Suppressor macrophage (primary cell): ENCODE results near the gene GPRIN2.
"Not testable (repeated sequence)": the region's sequence is repeated elsewhere in the genome, so short reads cannot be mapped to it uniquely, and the experiment has no call there.

Experiments
- DNase-seq, 4 experiments: peaks; one replicate each; pipeline ENCODE4 v3.0.0-alpha.2; 2020 to 2022

The GPRIN2 gene

GRCh38 chr10:46567151-46567550, 10.7 kb upstream of the GPRIN2 start:
- not testable (repeated sequence) for DNase-seq

- DNase-seq, result peak; percentile 78 to 87 (median 84)
Observed at GRCh38 chr10:46565591-46566332, 9.3 kb upstream of the GPRIN2 start.

GRCh38 chr10:46560952-46561351, 4.5 kb upstream of the GPRIN2 start:
- DNase-seq, result no peak

GRCh38 chr10:46560381-46560780, 3.9 kb upstream of the GPRIN2 start:
- no peak for DNase-seq

- DNase-seq, result no peak
Observed at GRCh38 chr10:46559231-46559671, 2.8 kb upstream of the GPRIN2 start.

- DNase-seq, result peak in 1 of 4 experiments; percentile 2
Observed at GRCh38 chr10:46558392-46559185, 2.1 kb upstream of the GPRIN2 start.

- DNase-seq, result peak in 1 of 4 experiments; percentile 2
Observed at GRCh38 chr10:46558122-46558391, 1.6 kb upstream of the GPRIN2 start.

GRCh38 chr10:46557319-46558121, 1.1 kb upstream of the GPRIN2 start:
- peak in 1 of 4 experiments; percentile 4 for DNase-seq

GRCh38 chr10:46555713-46556514, 544 bp downstream of the GPRIN2 start:
- DNase-seq, result peak in 1 of 4 experiments; percentile 13

GRCh38 chr10:46555366-46555712, 1.1 kb downstream of the GPRIN2 start:
- peak in 1 of 4 experiments; percentile 2 for DNase-seq

GRCh38 chr10:46554166-46554781, 2.2 kb downstream of the GPRIN2 start:
- DNase-seq, result peak in 1 of 4 experiments; percentile 3

GRCh38 chr10:46553238-46554049, 3.0 kb downstream of the GPRIN2 start:
- DNase-seq, result peak in 1 of 4 experiments; percentile 2

- peak in 1 of 4 experiments; percentile 2 for DNase-seq
Observed at GRCh38 chr10:46552526-46553237, 3.8 kb downstream of the GPRIN2 start.

GRCh38 chr10:46551701-46552525, 4.5 kb downstream of the GPRIN2 start:
- DNase-seq, result peak in 1 of 4 experiments; percentile 3

- DNase-seq, result peak in 1 of 4 experiments; percentile 2
Observed at GRCh38 chr10:46550795-46551700, 5.4 kb downstream of the GPRIN2 start.

- peak in 1 of 4 experiments; percentile 2 for DNase-seq
Observed at GRCh38 chr10:46550076-46550790, 6.2 kb downstream of the GPRIN2 start.
